Measurements from ENCODE around the gene TRIAP1. TPM values are rescaled to one million over a fixed set of nuclear protein-coding genes. Genes with fewer than 3 reads are reported as not detected.

The TRIAP1 gene
- total and polyA plus RNA-seq, 7 experiments from 2014 or later, result 15.9 to 55.1 (median 29.3) TPM

GRCh38 chr12:120465756-120466155, 19.6 kb upstream of the TRIAP1 start:
- CTCF ChIA-PET, result interaction anchor here (1.0 to 2.8 kb wide), 2 partner anchors 13 to 109 kb away, joined by 5 to 13 read pairs; no protein-coding TSS in a partner anchor
- no peak overlapping the region for H3K4me3 ChIP-seq (ENCODE audit: low read length)
- no peak for DNase-seq
- H3K9me3 Mint-ChIP-seq, result no peaks in the 10 kb centered on the region
- peaks cover 18 to 50% (median 44%) of the 10 kb centered on the region in 3 experiments for H3K36me3 ChIP-seq (ENCODE audit: control insufficient read depth in 2 of 3, insufficient read depth in 3 of 3, low read length in 3 of 3)
- H3K27ac Mint-ChIP-seq, result peak overlapping the region in 4 of 9 donors; percentile 12 to 71 (median 44)
- H3K27ac ChIP-seq (ENCODE audit: low read depth, low read length), result peak overlapping the region; percentile 14
- H3K4me3 Mint-ChIP-seq, result no peak overlapping the region
- H3K9me3 ChIP-seq (ENCODE audit: control insufficient read depth in 2 of 3, low read length in 3 of 3), result no peaks in the 10 kb centered on the region
- POLR2A ChIA-PET, result interaction anchor here (0.9 to 1.0 kb wide), 2 partner anchors 26 to 149 kb away, joined by 3 read pairs; no protein-coding TSS in a partner anchor
- H3K4me1 ChIP-seq (ENCODE audit: control insufficient read depth in 2 of 2, insufficient read depth in 2 of 2, low read length in 2 of 2), result peaks cover 4 to 24% of the 10 kb centered on the region in 2 donors
- no peaks in the 10 kb centered on the region for H3K27me3 ChIP-seq (ENCODE audit: control insufficient read depth in 2 of 2, insufficient read depth in 2 of 2, low read length in 2 of 2)
- peaks cover 4 to 28% (median 9%) of the 10 kb centered on the region in 5 donors for H3K36me3 Mint-ChIP-seq
- no peaks in the 10 kb centered on the region for H3K27me3 Mint-ChIP-seq
- no peak for ATAC-seq
- intact Hi-C loops (cut with micrococcal nuclease), result no loop called here
- H3K4me1 Mint-ChIP-seq, result peaks cover 28 to 49% (median 42%) of the 10 kb centered on the region in 7 donors

DNA sequence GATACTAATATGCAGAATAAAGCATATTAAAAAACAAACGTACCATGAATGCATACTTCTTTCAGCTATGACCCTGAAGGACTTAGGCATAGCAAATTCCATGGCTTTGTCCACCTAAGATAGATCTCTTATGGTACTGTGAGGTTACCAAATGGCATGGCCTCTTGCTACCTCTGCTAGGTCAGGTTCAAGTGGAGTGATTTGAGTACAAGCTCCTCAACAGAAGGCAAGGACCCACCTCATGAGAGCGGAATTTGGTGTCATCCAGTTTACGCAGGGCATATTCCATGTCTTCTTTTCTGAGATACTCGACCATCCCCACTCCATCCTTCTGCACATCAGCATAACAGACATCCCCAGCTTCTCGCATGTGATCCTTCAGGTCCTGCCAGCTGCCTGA, 17.5 kb upstream of the TRIAP1 start:
- POLR2A ChIA-PET, result interaction anchor here (0.7 to 1.8 kb wide), 3 partner anchors 9 to 20 kb away, joined by 4 to 6 read pairs (median 4); no protein-coding TSS in a partner anchor
- Histone ChIP-seq H3K27ac (ENCODE audit: low read depth, low read length) (no peak overlapping the region), H3K9me3 (ENCODE audit: control insufficient read depth in 2 of 3, low read length in 3 of 3) (no peaks in the 10 kb centered on the region), H3K36me3 (ENCODE audit: control insufficient read depth in 2 of 3, insufficient read depth in 3 of 3, low read length in 3 of 3) (peaks cover 26 to 69% (median 55%) of the 10 kb centered on the region in 3 experiments), H3K27me3 (ENCODE audit: control insufficient read depth in 2 of 2, insufficient read depth in 2 of 2, low read length in 2 of 2) (no peaks in the 10 kb centered on the region), H3K4me1 (ENCODE audit: control insufficient read depth in 2 of 2, insufficient read depth in 2 of 2, low read length in 2 of 2) (peaks cover 0 to 17% of the 10 kb centered on the region in 2 donors), H3K4me3 (ENCODE audit: low read length) (no peak overlapping the region)
- CTCF ChIA-PET, result interaction anchor here (0.5 to 1.6 kb wide), 4 partner anchors 11 to 135 kb away, joined by 3 to 4 read pairs (median 3); no protein-coding TSS in a partner anchor
- Mint-ChIP-seq H3K4me1 (peaks cover 23 to 40% (median 35%) of the 10 kb centered on the region in 7 donors), H3K36me3 (peaks cover 4 to 41% (median 15%) of the 10 kb centered on the region in 5 donors), H3K4me3 (no peak overlapping the region), H3K9me3 (no peaks in the 10 kb centered on the region), H3K27me3 (no peaks in the 10 kb centered on the region), H3K27ac (peak overlapping the region in 1 of 9 donors; percentile 69)
- intact Hi-C loops (cut with micrococcal nuclease), result no loop called here
- DNase-seq, result no peak
- ATAC-seq, result no peak

DNA sequence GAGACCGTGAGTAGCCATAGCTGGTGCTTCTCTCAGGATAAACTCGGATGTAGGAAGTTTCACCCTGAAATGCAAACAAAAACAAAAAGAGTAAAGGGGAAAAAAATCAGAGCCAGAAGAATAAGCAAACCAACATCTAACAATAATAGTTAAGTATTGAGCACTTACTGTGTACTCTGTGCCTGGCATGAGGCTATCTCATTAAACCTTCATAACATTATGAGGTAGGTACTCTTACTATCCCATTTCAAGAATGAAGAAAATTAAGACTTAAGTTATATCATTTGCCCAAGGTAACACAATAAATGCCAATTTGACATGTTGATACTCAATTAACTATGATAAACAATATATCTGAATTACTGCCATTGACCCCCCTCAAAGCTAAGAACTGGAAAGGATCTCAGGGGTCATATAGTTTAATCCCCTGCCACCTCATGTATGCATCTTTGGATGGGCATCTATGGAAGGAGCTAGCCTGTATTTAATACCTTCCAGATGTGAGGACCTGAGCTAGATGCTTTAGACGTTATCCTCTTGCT, 16.0 kb upstream of the TRIAP1 start:
- H3K27me3 Mint-ChIP-seq, result no peaks in the 10 kb centered on the region
- Histone ChIP-seq H3K27me3 (ENCODE audit: control insufficient read depth in 2 of 2, insufficient read depth in 2 of 2, low read length in 2 of 2) (no peaks in the 10 kb centered on the region), H3K4me3 (ENCODE audit: low read length) (no peak overlapping the region), H3K4me1 (ENCODE audit: control insufficient read depth in 2 of 2, insufficient read depth in 2 of 2, low read length in 2 of 2) (peaks cover 0 to 9% of the 10 kb centered on the region in 2 donors), H3K9me3 (ENCODE audit: control insufficient read depth in 2 of 3, low read length in 3 of 3) (no peaks in the 10 kb centered on the region), H3K27ac (ENCODE audit: low read depth, low read length) (no peak overlapping the region), H3K36me3 (ENCODE audit: control insufficient read depth in 2 of 3, insufficient read depth in 3 of 3, low read length in 3 of 3) (peaks cover 26 to 82% (median 61%) of the 10 kb centered on the region in 3 experiments)
- ATAC-seq (no peak), DNase-seq (no peak)
- H3K9me3 Mint-ChIP-seq, result no peaks in the 10 kb centered on the region
- intact Hi-C loops (cut with micrococcal nuclease), result no loop called here
- CTCF ChIA-PET, result no interaction called here
- peaks cover 12 to 26% (median 24%) of the 10 kb centered on the region in 7 donors for H3K4me1 Mint-ChIP-seq
- POLR2A ChIA-PET, result interaction anchor here (0.6 to 1.8 kb wide), 3 partner anchors 10 to 222 kb away, joined by 3 to 6 read pairs (median 6); no protein-coding TSS in a partner anchor
- H3K27ac Mint-ChIP-seq, result peak overlapping the region in 2 of 9 donors; percentile 16 to 67
- peaks cover 4 to 44% (median 15%) of the 10 kb centered on the region in 5 donors for H3K36me3 Mint-ChIP-seq
- H3K4me3 Mint-ChIP-seq, result no peak overlapping the region

GRCh38 chr12:120460157-120460556, 14.0 kb upstream of the TRIAP1 start:
- H3K27ac ChIP-seq (ENCODE audit: low read depth, low read length), result no peak overlapping the region
- POLR2A ChIA-PET, result interaction anchor here (2.1 kb wide), 1 partner anchor 14 kb away, joined by 6 read pairs; the partner anchor contains the start of genes GATC and TRIAP1
- H3K4me1 ChIP-seq (ENCODE audit: control insufficient read depth in 2 of 2, insufficient read depth in 2 of 2, low read length in 2 of 2), result no peaks in the 10 kb centered on the region
- H3K4me3 ChIP-seq (ENCODE audit: low read length), result no peak overlapping the region
- intact Hi-C loops (cut with micrococcal nuclease), result no loop called here
- H3K36me3 ChIP-seq (ENCODE audit: control insufficient read depth in 2 of 3, insufficient read depth in 3 of 3, low read length in 3 of 3), result peaks cover 26 to 91% (median 56%) of the 10 kb centered on the region in 3 experiments
- Mint-ChIP-seq H3K36me3 (peaks cover under 1 to 46% (median 19%) of the 10 kb centered on the region in 5 donors), H3K27ac (no peak overlapping the region), H3K9me3 (no peaks in the 10 kb centered on the region), H3K4me3 (no peak overlapping the region), H3K27me3 (no peaks in the 10 kb centered on the region), H3K4me1 (peaks cover 1 to 20% (median 5%) of the 10 kb centered on the region in 7 donors)
- CTCF ChIA-PET, result interaction anchor here (0.6 to 2.3 kb wide), 2 partner anchors 9 to 61 kb away, joined by 3 to 6 read pairs; partner anchors contain the start of gene SRSF9
- no peak for DNase-seq
- ATAC-seq, result no peak
- H3K9me3 ChIP-seq (ENCODE audit: control insufficient read depth in 2 of 3, low read length in 3 of 3), result no peaks in the 10 kb centered on the region
- H3K27me3 ChIP-seq (ENCODE audit: control insufficient read depth in 2 of 2, insufficient read depth in 2 of 2, low read length in 2 of 2), result no peaks in the 10 kb centered on the region

GRCh38 chr12:120457133-120457532, 10.9 kb upstream of the TRIAP1 start:
- DNase-seq (no peak), ATAC-seq (peak; percentile 40)
- H3K4me3 Mint-ChIP-seq, result no peak overlapping the region
- peak overlapping the region in 4 of 9 donors; percentile 9 to 72 (median 54) for H3K27ac Mint-ChIP-seq
- H3K27ac ChIP-seq (ENCODE audit: low read depth, low read length), result no peak overlapping the region
- no peaks in the 10 kb centered on the region for H3K9me3 Mint-ChIP-seq
- no peaks in the 10 kb centered on the region for H3K27me3 Mint-ChIP-seq
- intact Hi-C loops (cut with micrococcal nuclease), result no loop called here
- H3K4me1 Mint-ChIP-seq, result peaks cover 0 to 21% (median 4%) of the 10 kb centered on the region in 7 donors
- ChIA-PET POLR2A (interaction anchor here (0.6 to 2.9 kb wide), 4 partner anchors 10 to 1788 kb away, joined by 3 to 24 read pairs (median 3); partner anchors contain the start of gene SRSF9), CTCF (interaction anchor here (0.7 to 1.6 kb wide), 3 partner anchors 10 to 516 kb away, joined by 3 to 6 read pairs (median 5); no protein-coding TSS in a partner anchor)
- H3K4me1 ChIP-seq (ENCODE audit: control insufficient read depth in 2 of 2, insufficient read depth in 2 of 2, low read length in 2 of 2), result no peaks in the 10 kb centered on the region
- no peak overlapping the region for H3K4me3 ChIP-seq (ENCODE audit: low read length)
- H3K36me3 Mint-ChIP-seq, result peaks cover 0 to 27% (median 14%) of the 10 kb centered on the region in 5 donors
- H3K9me3 ChIP-seq (ENCODE audit: control insufficient read depth in 2 of 3, low read length in 3 of 3), result no peaks in the 10 kb centered on the region
- H3K36me3 ChIP-seq (ENCODE audit: control insufficient read depth in 2 of 3, insufficient read depth in 3 of 3, low read length in 3 of 3), result peaks cover 8 to 74% (median 35%) of the 10 kb centered on the region in 3 experiments
- no peaks in the 10 kb centered on the region for H3K27me3 ChIP-seq (ENCODE audit: control insufficient read depth in 2 of 2, insufficient read depth in 2 of 2, low read length in 2 of 2)

DNA sequence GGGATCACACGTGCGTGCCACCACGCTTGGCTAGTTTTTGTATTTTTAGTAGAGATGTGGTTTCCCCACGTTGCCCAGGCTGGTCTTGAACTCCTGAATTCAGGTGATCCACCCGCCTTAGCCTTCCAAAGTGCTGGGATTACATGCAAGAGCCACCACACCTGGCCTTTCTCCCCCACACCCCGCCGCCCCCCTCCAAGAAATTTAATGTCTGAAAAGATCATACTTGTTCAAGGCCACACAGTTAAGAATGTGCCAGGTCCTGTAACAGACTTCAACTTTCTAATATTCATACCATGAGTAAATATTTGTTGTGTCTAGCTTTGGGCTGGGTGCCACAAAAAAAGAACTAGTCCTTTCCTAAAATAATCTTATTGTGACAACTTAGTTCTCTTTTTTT, 9.1 kb upstream of the TRIAP1 start:
- Mint-ChIP-seq H3K4me3 (peak overlapping the region in 1 of 10 donors; percentile 45), H3K27me3 (no peaks in the 10 kb centered on the region), H3K4me1 (peaks cover 0 to 19% (median 4%) of the 10 kb centered on the region in 7 donors), H3K27ac (no peak overlapping the region), H3K36me3 (peaks cover 0 to 22% (median 12%) of the 10 kb centered on the region in 5 donors), H3K9me3 (no peaks in the 10 kb centered on the region)
- ChIA-PET POLR2A (interaction anchor here (1.2 kb wide), 1 partner anchor 13 kb away, joined by 4 read pairs; no protein-coding TSS in a partner anchor), CTCF (interaction anchor here (0.6 kb wide), 1 partner anchor 397 kb away, joined by 3 read pairs; no protein-coding TSS in a partner anchor)
- no peaks in the 10 kb centered on the region for H3K4me1 ChIP-seq (ENCODE audit: control insufficient read depth in 2 of 2, insufficient read depth in 2 of 2, low read length in 2 of 2)
- DNase-seq, result no peak
- H3K27ac ChIP-seq (ENCODE audit: low read depth, low read length), result no peak overlapping the region
- peaks cover 6 to 62% (median 25%) of the 10 kb centered on the region in 3 experiments for H3K36me3 ChIP-seq (ENCODE audit: control insufficient read depth in 2 of 3, insufficient read depth in 3 of 3, low read length in 3 of 3)
- no peak for ATAC-seq
- no peaks in the 10 kb centered on the region for H3K9me3 ChIP-seq (ENCODE audit: control insufficient read depth in 2 of 3, low read length in 3 of 3)
- H3K27me3 ChIP-seq (ENCODE audit: control insufficient read depth in 2 of 2, insufficient read depth in 2 of 2, low read length in 2 of 2), result no peaks in the 10 kb centered on the region
- no peak overlapping the region for H3K4me3 ChIP-seq (ENCODE audit: low read length)
- intact Hi-C loops (cut with micrococcal nuclease), result loop anchor here in 1 of 2 donors (2.0 kb wide), 1 partner anchor 13 kb away; the partner anchor contains the start of gene SRSF9
